Jurkat, Clone E6-1 (cell line): ENCODE data around the gene MAPK12.

ENCODE experiments used
- DNase-seq: peaks from one replicate; pipeline ENCODE4 v3.0.0-alpha.2; 2011; ENCODE audit warnings: low read depth, low spot score
- H3K4me3 ChIP-seq: 2 replicates; pipeline ENCODE4 v1.5.1; 2011; ENCODE audit warnings: mild to moderate bottlenecking, low read length, control low read depth, moderate library complexity

The MAPK12 gene

DNA sequence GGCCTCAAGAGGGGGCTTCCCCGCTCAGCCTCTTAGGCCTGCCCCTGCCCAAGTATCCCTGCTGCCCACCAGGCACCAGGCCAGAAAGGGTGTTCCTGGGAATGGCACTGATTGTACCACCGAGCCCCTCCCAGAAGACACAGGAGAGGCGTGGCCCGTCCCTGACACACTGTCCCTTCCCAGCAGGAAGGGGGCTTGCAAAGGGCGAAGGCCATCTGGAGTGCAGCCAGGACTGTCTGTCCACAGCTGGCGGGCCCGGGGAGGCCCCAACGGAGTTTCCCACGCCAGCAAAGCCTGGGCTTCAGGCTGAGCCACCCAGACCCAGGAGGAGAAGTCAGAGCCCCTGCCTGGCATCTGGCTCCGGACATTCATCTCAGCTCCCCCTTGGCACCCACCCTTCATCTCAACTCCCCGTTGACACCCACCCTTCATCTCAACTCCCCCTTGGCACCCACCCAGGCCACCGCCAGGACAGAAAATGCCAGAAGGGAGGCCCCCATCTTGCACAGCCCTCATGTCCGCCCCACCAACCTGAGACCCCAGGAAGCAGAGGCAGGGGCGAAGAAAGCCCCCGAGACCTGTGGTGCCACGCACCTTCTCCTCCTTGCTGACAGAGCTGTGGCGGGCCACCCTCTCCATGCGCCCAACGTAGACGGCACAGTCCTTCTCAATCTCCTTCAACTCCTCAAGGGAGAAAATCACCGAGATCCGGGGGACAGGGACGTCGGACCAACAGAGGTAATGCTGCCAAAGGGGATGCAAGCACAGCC, 36.1 kb downstream of the MAPK12 start:
- H3K4me3 ChIP-seq, result no peak overlapping the region
- no peak for DNase-seq

DNA sequence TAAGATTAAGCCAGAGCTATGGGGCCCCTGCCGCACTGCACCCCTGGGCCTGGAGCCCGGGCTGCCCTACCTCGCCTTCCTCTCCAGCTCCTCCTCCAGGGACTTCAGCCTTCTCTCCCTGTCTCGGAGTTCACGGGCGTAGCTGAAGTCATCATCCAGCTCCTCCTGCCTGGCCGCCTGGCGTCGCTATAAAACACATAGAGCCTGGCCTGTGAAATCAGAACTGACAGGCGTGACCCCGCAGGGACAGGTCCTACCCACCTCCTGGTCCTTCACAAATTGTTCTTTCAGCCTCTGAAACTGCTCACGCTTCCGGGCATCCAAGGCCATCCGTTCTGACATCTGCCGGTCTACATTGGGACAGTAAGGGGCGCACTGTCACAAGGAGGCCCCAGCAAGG, 37.4 kb downstream of the MAPK12 start:
- no peak overlapping the region for H3K4me3 ChIP-seq
- DNase-seq, result no peak

DNA sequence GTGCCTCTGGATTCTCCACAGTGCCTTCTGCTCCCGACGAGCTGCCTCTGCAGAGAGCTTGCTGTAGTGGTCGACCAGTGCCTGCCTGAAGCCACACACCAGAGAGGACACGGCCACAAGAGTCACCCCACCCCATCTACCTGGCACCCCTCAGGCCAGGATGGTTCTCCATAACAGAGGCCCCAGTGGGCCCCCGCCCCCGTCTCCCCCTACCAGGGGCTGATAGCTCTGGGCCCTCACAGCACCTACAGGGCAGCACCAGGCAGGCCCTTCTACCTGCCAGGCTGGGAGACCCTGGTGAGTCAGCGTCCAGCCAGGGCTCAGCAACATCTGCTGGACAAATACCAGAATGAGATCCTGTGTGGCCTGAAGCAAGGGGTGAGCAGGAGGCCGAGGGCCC, 39.0 kb downstream of the MAPK12 start:
- no peak for DNase-seq
- no peak overlapping the region for H3K4me3 ChIP-seq

DNA sequence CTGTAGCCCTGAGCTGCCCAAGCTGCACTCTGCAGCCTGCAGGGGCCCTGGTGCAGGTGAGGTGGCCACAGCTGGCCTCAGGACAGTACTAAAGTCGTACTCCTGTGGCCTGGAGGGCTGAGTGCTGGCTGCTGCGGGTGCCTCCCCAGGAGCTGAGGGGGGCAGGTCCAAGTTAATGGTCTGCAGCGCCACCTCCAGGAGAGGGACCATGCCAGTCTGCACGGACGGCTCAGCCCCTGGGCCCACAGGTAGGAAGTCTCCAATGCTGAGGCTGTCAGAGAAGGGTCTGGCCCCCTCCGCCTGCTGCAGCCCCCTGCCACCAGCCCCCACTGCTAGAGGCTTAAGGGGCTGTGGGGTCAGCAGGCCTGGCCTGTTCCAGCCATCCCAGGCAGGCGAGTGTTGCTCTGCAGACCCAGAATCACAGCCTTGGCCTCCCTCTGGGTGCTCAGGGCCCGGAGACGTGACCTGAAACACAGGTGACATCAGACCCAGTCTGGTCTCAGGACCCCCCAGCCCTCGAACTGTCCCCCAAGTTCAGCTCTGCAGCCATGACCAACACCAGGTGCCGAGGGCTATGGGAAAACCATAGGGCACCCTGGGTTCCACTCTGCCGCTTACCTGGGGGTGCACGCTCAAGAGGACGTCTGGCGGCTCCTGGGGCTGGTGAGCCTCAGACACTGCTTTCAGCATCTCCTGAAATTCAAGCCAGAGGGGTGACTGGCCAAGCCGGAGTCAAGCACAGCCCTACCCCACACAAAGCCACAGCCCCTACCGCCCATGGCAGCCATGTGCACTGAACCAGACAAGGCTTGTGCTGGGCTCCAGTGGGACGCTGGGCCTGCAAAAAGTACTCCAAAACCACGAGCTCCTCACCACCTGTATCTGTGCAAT, 39.8 kb downstream of the MAPK12 start:
- no peak for DNase-seq
- no peak overlapping the region for H3K4me3 ChIP-seq

DNA sequence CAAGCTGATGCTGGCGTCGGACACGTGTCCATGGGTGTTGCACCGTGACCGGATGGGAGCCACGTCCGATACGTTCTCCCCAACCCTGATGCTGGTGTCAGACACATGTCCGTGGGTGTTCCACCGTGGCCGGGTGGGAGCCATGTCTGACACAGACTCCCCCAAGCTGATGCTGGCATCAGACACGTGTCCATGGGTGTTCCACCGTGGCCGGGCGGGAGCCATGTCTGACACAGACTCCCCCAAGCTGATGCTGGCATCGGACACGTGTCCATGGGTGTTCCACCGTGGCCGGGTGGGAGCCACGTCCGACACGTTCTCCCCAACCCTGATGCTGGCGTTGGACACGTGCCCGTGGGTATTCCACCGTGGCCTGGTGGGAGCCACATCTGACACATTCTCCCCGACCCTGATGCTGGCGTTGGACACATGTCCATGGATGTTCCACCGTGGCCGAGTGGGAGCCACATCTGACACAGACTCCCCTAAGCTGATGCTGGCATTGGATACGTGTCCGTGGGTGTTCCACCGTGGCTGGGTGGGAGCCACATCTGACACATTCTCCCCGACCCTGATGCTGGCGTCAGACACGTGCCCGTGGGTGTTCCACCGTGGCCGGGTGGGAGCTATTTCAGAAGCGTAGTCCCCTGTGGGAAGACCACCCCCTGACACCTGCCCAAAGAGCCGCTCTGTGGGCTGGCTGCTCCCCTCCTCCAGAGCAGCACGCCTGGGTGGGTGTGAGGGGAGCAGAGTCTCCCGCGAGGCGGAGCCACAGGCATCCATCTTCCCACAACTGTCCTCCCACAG, 40.7 kb downstream of the MAPK12 start:
- no peak for DNase-seq
- H3K4me3 ChIP-seq, result no peak overlapping the region

DNA sequence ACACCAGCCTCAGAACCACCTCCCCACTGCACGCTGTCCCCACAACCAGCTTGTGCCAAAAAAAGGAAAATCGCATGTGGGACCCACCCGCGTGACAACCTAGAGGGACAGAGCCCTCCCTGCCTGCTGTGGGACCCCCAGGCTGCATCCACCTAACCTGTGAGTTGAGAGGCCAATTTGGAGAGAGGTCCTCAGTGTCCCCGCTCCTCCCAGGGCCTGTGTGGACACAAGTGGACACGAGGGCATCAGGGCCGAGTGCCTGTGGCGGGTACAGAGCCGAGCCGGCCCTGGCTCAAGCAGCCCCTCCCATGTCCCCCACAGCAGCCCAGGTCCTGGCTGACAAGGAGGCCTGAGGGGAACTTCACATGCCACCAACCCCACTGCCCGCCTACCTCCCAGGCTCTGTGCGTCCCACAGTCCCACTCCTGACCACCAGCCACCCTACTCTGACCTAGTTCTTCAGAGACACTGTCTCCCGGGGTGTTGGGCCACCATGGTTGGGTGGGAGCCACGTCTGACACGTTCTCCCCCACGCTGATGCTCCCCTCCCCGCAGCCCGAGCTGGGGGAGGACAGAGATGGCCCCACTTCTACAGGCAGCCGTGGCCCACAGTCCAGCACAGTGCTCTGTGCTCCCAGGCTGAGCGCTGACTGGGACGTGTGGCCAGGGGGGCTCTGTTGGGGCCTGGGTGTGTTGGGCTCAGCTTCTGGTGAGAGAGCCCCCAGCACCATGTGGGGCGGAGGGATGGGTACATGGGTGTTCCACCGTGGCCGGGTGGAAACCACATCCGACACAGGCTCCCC, 41.5 kb downstream of the MAPK12 start:
- DNase-seq, result no peak
- H3K4me3 ChIP-seq, result no peak overlapping the region

DNA sequence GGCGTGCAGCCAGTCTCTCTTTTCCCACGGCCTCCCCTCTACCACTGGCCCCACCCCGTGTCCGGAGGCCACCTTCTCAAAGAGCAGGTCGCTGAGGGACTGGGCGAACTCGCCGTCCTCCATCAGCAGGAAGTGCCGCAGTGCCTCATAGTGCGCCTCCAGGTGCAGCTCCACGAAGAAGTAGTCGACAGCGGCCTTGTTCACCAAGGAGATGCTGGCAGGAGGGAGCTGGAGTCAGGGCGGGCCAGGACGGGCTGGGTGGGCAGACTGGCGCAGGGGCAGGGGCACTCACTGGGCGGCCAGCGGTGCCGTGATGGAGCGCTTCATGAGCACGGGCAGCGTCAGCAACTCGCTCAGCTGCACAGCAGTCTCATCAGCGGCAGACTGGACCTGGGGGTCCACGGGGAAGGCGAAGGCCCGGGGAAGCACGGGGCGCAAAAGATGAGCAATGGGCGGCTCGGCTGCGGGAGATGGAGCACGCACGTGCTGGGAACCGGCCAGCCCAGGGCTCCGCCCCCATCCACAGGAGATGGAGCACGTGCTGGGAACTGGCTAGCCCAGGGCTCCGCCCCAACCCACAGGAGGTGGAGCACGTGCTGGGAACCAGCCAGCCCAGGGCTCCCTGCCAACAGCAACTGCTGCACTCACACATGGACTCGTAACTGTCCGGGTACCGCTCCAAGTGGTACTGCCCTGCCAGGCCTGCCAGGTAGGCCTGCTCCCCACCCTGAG, 42.3 kb downstream of the MAPK12 start:
- no peak overlapping the region for H3K4me3 ChIP-seq

DNA sequence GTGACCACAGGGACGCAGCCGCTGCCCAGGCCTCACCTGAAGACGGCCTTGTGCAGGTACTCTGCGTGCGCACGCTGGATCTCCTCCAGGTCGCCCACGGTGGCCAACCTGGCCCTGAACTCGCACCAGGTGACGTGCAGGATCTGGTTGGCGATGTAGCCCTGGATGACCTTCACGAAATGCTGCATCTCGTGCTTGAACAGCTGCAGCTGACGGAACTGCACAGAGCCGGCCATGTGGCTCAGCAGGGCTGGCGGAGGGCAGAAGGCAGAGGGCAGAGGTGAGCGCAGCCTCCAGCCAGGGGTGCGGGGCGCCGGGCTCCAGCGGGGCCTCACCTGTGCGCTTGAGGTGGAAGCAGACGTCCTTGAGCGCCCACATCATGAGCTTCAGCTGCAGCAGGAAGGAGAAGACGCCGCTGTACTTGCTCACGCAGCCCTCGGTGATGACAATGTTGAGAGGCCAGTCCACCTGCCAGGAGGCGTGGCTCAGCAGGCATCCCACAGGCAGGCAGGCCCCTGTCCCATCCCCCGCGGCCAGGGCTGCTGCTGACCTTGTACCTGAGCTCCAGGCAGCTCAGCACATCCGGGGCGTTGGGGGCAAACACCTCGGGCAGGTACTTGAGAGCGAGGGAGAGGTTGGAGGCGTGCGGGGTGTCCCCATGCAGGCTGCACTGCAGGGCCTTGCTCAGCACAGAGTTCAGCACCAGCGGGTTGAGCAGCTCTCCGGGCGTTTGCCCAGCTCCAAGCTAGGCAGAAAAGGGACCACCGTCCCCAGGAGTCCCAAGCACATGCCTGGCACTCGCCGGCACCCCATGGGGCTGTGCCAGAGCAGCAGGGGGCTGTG, 43.1 kb downstream of the MAPK12 start:
- H3K4me3 ChIP-seq, result no peak overlapping the region
- no peak for DNase-seq

More for the DNA sequence above, 42.3 kb downstream of the MAPK12 start:
- no peak for DNase-seq

DNA sequence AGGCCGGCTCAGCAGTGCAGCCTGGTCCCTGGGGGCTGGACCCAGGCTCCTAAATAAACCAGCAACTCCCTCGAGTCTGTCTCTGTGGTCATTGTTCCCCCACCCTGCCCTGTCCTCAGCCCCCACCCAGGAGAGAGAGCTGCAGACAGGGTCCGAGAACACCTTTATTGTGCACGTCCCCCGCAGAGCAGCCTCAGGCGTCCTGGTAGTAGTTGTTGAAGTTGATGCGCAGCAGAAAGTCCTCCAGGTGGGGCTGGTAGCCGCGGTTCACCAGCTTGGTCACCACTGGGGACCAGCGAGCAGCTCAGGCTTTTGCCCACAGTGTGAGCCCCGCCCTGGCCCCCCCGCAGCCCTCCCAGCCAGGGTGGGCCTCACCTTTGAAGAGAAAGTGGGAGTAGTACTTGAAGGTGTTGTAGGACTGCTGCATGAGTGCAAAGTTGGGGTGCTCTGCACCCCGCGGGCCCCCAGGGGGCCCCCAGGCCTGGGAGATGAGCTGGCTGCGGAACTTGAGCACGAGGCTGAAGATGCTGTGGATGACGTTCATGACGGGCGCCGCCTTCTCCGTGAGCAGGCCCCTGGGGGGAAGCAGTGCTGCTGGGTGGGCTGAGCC, 43.8 kb downstream of the MAPK12 start:
- H3K4me3 ChIP-seq, result no peak overlapping the region
- no peak for DNase-seq

DNA sequence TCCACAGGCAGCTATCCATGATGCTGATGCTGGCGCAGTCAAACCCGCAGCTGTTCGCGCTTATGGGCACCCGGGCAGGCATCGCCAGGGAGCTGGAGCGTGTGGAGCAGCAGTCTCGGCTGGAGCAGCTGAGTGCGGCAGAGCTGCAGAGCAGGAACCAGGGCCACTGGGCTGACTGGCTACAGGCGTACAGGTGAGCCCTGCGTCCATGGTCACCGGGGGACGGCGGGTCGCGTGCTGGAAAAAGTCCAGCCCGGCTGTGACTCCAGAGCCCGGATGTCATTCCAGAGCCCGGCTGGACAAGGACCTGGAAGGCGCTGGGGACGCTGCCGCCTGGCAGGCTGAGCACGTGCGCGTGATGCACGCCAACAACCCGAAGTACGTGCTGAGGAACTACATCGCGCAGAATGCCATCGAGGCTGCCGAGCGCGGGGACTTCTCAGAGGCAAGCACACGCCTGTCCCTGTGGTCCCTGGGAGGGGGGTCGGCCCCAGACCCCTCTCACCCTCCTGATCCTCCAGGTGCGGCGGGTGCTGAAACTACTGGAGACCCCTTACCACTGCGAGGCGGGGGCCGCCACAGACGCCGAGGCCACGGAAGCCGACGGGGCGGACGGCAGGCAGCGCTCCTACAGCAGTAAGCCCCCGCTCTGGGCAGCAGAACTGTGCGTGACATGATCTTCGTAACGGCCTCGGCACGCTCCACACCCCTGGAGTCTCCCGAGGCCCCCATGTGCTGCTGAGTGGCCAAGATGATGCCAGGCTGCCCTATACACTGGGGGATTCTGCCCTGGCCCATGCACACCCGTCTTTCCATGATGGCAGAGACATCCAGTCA, 44.6 kb downstream of the MAPK12 start:
- H3K4me3 ChIP-seq, result no peak overlapping the region
- no peak for DNase-seq

DNA sequence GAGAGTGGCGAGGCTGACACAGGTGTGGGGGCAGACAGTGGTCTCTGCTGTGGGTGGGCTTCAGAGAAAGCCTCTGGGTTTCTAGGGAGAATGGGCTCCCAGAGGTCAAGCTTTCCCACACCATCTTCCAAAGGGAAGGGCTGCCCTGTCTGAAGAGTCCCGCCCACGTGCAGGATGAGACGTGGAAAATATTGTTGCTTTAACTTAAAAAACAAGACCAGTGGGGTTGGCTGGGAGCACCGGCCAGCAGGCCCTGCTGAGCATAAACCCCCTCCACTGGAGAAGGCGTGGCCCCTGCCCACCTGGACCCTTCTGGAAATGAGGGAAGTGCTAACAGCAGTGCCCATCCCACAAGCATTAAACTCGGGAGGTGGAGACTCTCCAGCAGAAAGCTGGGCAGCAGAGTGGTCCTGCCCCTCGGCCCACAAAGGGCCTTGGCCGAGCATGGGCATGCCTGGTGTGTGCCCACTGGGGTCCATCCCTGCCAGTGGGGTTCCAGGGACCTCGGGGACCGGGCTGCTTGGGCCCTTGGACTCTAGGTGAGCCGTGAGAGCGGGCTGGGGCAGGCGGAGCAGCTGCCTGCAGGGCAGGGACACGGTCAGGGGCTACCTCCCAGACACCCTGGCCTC, 45.3 kb downstream of the MAPK12 start:
- H3K4me3 ChIP-seq, result no peak overlapping the region
- DNase-seq, result no peak

DNA sequence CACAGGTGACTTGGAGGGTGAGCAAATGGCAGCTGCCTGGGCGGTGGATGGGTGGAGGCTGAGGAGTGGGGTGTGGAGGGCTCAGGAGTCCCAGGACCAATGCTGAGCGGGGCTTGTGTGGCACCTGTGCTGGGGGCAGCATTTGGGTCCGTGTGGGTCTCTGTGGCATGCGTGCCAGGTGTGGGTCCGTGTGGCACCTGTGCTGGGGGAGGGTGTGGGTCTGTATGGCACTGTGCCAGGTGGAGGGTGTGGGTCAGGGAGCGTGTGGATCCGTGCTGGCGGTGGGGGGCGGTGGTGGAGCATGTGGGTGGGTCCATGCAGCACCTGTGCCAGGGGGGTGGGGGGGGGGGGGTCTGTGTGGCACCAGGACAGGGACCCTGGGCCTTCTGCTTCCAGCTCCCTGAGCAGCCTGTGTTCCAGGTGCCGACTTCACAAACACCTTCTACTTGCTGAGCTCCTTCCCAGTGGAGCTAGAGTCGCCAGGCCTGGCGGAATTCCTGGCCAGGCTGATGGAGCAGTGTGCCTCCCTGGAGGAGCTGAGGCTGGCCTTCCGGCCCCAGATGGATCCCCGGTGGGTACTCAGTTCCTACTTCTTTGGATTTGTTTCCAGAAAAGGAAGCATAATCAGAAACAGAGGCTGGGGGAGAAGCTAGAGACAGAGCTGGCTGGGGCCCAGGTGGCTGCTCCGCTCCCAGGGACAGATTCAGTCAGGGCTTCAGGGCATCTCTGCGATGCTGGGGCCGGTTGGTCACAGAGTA, 46.0 kb downstream of the MAPK12 start:
- H3K4me3 ChIP-seq, result no peak overlapping the region
- no peak for DNase-seq

DNA sequence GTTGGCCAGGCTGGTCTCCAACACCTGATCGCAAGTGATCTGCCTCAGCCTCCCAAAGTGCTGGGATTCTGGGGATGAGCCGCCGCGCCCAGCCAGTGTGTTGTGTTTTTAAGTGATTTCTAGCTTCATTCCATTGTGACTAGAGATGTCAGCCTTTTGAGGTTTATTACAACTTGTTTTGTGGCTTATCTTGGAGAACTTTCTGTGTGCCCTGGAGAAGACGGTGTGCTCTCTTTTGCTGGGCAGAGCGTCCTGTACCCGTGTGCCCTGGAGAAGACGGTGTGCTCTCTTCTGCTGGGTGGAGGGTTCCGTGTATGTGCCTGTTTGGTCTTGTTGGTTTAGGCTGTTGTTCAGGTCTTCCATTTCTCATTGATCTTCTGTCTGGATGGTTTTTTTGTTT, 48.2 kb downstream of the MAPK12 start:
- no peak overlapping the region for H3K4me3 ChIP-seq
- DNase-seq, result no peak

DNA sequence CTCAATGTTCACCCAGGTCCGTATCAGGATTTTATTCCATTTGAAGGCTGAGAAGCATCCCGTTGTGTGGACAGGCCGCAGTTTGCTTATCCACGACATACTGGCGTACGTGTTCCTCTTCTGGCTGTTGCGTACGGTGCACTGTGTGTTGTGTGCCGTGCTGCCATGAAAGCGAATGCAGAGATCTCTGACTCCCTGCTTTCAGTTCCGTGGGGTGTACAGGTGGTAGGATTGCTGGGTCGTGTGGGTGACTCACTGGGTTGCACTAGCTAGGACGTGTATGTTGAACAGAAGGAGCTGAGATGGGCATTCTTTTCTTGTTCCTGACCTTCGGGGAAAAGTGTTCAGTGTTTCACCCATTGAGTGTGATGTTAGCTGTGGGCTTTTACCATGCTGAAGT, 50.3 kb downstream of the MAPK12 start:
- no peak for DNase-seq

More for the DNA sequence above, 50.3 kb downstream of the MAPK12 start:
- H3K4me3 ChIP-seq, result no peak overlapping the region
